ENCODE results near the gene FAM90A26. TPM values are rescaled to one million over a fixed set of nuclear protein-coding genes. Genes with fewer than 3 reads are reported as not detected.
"Not testable (repeated sequence)": the region's sequence is repeated elsewhere in the genome, so short reads cannot be mapped to it uniquely, and the experiment has no call there.

Gene FAM90A26, protein sequence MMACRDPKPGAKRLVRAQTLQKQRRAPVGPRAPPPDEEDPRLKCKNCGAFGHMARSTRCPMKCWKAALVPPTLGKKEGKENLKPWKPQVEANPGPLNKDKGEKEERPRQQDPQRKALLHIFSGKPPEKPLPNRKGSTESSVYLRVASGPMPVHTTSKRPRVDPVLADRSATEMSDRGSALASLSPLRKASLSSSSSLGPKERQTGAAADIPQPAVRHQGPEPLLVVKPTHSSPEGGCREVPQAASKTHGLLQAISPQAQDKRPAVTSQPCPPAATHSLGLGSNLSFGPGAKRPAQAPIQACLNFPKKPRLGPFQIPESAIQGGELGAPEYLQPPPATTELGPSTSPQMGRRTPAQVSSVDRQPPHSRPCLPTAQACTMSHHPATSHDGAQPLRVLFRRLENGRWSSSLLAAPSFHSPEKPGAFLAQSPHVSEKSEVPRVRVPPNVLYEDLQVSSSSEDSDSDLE
- not detected in 2 replicates for total RNA-seq

DNA sequence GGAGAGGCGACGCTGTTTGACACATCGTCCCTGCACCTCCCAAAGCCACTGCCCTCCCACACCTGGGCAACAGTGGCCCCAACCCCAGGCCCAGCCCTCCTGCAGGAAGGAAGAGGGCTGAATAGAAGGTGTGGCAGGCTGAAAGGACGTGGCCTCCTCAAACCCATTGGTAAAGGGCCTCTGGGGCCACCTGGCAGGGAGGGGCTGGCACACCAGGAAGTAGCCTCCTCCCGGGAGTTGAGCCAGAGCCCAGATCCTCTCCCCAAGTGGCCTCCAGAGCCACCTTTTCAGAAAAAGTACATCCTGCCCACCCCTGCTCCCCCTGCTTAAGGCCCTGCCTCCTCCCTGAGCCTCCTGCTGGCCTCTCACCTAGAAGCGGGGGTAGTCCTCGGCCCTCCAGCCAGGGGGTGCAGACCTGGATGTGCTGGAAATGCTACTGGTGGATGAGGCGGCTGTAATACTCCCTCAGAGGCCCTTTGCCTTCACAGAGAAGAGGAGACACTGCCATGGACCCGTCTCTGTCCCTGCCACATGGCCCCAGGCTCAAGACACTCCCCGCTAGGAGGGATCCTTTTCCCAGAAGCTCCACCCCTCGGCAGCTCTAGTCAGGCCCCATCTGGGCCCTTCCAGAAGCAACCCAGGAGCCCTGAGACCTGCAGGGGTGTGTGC lies at the start of gene FAM90A26:
FAM90A26 (plus strand) TSS at position 619 of the 669 bp plus-strand sequence. CDS start 2,764 bp downstream, outside the sequence.
- not testable (repeated sequence) for H3K4me3 ChIP-seq (ENCODE audit: low read depth, low read length); DNase-seq (ENCODE audit: low read depth)

DNA sequence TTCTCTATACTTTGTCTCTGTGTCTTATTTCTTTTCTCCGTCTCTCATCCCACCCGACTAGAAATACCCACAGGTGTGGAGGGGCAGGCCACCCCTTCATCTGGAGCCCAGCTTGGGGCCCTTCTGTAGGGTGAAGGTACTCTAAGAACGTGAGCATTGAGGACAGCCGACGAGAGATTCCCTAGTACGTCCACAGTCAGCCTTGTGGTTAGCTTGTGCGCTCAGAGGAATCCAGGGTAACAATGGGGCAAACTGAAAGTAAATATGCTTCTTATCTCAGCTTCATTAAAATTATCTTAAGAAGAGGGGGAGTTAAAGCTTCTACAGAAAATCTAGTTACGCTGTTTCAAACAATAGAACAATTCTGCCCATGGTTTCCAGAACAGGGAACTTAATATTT lies 47.5 kb upstream of the FAM90A26 start:
- not testable (repeated sequence) for H3K4me3 ChIP-seq (ENCODE audit: low read depth, low read length); DNase-seq (ENCODE audit: low read depth)

DNA sequence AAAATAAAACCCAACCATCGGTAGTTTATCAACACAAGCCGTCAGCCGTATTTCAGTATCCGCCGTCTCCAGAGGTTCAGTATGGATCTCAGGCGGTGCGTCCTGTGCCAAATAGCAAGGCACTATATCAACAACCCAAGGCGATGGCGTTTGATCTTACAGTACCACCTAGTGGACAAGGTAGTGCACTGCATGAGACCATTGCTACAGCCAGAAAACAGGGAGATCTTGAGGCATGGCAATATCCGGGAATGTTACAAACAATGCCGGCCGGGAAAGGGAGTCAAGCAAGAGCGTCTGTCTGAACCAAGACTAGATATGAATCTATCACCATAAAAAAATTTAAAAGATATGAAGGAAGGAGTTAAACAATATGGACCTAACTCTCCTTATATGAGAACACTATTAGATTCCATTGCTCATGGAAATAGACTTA lies 46.6 kb upstream of the FAM90A26 start:
- DNase-seq (ENCODE audit: low read depth); H3K4me3 ChIP-seq (ENCODE audit: low read depth, low read length): not testable (repeated sequence)
- TF ChIP-seq, protein P1, sequence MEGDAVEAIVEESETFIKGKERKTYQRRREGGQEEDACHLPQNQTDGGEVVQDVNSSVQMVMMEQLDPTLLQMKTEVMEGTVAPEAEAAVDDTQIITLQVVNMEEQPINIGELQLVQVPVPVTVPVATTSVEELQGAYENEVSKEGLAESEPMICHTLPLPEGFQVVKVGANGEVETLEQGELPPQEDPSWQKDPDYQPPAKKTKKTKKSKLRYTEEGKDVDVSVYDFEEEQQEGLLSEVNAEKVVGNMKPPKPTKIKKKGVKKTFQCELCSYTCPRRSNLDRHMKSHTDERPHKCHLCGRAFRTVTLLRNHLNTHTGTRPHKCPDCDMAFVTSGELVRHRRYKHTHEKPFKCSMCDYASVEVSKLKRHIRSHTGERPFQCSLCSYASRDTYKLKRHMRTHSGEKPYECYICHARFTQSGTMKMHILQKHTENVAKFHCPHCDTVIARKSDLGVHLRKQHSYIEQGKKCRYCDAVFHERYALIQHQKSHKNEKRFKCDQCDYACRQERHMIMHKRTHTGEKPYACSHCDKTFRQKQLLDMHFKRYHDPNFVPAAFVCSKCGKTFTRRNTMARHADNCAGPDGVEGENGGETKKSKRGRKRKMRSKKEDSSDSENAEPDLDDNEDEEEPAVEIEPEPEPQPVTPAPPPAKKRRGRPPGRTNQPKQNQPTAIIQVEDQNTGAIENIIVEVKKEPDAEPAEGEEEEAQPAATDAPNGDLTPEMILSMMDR (conservative IDR thresholded peaks at IDR 0.05; ENCODE audit: low read depth, low read length) = peak; percentile 62

DNA sequence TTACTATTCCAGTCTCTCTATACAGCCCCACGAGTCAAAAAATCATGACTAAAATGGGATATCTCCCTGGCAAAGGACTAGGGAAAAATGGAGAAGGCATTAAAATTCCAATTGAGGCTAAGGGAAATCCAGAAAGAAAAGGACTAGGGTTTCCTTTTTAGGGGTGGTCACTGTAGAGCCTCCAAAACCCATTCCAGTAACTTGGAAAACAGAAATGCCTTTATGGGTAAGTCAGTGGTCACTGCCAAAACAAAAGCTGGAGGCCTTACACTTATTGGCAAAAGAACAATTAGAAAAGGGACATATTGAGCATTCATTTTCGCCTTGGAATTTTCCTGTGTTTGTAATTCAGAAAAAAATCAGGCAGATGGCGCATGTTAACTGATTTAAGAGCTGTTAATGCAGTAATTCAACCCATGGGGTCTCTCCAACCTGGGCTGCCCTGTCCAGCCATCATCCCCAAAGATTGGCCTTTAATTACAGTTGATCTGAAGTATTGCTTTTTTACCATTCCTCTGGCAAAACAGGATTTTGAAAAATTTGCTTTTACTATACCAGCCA lies 44.5 kb upstream of the FAM90A26 start:
- H3K4me3 ChIP-seq (ENCODE audit: low read depth, low read length); DNase-seq (ENCODE audit: low read depth): not testable (repeated sequence)

DNA sequence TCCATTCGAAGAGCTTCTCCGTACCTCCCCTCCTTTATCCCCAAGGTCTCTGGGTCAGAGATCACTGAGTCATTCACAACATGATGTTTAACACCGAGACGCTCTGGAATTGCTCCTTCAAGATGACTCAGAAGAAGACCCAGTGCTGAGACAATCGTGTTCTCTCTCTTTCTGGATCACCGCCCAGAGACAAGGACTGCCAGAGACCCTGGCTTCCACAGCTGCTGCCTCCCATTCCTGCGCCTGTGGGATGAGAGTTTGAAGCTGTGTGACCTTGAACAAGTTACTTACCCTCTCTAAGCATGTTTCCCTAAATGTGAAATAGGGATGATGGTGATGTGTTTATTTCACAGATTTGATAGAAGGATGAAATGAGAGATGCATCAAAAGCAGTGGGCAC lies 38.8 kb upstream of the FAM90A26 start:
- not testable (repeated sequence) for DNase-seq (ENCODE audit: low read depth); H3K4me3 ChIP-seq (ENCODE audit: low read depth, low read length)

DNA sequence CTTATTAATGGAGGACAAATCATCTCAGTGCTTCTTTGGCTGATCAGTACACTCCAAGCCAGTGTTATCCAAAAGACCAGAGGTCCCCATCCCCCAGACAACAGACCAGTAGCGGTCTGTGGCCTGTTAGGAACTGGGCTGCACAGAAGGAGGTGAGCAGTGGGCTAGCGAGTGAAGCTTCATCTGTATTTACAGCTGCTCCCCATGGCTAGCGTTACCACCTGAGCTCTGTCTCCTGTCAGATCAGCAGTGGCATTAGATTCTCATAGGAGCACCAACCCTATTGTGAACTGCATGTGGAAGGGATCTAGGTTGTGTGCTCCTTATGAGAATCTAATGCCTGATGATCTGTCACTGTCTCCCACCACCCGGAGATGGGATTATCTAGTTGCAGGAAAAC lies 37.4 kb upstream of the FAM90A26 start:
- not testable (repeated sequence) for H3K4me3 ChIP-seq (ENCODE audit: low read depth, low read length)

DNA sequence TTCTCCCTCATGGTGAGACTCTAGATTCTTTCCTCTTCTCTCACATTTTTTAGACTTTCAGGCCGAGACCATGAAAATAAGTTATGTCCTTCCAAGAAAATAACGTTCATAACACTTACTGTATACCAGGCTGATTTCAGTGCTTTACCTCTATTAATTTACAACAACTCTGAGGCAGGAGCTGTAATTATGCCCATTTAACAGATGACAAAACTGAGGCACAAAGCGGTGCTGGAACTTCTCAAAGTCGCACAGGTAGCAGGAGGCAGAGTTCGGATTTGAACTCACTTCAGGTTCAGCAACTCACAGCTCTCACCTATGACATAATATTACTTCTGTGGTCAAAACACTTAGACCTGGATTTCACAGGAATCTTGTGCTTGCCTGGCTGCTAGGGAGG lies 36.2 kb upstream of the FAM90A26 start:
- not testable (repeated sequence) for DNase-seq (ENCODE audit: low read depth); H3K4me3 ChIP-seq (ENCODE audit: low read depth, low read length)

More for the DNA sequence above, 37.4 kb upstream of the FAM90A26 start:
- DNase-seq (ENCODE audit: low read depth) = not testable (repeated sequence)

DNA sequence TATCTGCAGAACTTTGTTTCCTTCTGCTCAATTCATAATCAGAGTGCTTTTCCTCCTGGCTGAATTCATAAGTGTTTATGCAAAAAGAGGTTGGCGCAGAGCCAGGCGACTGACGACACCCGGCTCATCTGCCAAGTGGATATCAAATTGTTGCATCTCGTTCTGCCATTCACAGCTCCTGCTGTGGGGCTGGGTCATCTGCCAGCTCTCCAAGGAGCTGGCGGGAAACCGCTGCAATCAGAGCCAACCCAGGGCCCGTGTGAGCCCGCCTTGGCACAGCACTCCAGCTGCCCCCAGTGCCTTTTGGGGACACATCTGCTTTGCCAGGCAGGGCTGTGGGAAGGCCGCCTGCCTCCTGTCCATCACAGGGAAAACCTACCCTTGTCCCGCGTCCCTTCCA lies 35.7 kb upstream of the FAM90A26 start:
- H3K4me3 ChIP-seq (ENCODE audit: low read depth, low read length); DNase-seq (ENCODE audit: low read depth): not testable (repeated sequence)

DNA sequence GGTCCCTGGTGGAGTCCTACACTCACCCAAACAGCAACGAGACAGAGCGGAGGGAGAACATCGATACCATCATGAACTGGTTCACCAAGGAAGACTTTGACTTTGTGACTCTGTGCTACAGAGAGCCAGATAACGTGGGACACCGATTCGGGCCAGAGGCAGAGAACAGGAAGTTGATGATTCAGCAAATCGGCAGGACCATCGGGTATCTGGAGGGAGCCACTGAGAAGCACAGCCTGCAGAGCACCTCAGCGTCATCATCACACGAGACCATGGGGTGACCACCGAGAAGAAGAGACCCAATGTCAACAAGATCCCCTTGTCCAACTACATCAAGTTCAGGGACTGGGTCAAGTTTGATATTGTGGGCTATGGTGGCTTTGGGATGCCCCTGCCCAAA lies 29.2 kb upstream of the FAM90A26 start:
- not testable (repeated sequence) for DNase-seq (ENCODE audit: low read depth); H3K4me3 ChIP-seq (ENCODE audit: low read depth, low read length)

DNA sequence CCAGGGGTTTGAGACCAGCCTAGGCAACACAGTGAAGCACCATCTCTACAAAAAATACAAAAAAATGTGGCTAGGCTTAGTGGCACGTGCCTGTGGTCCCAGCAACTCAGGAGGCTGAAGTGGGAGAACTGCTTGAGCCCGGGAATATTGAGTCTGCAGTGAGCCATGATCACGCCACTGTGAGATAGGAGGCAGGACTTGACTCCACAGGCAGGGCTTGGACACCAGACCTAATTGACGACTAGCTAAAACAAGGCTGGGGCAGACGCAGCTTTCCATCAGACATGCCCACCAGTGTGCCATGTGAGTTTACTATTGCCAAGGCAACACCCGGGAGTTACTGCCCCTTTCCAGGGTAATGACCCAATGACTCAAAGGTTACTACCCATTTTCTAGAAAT lies 27.4 kb upstream of the FAM90A26 start:
- not testable (repeated sequence) for H3K4me3 ChIP-seq (ENCODE audit: low read depth, low read length); DNase-seq (ENCODE audit: low read depth)

DNA sequence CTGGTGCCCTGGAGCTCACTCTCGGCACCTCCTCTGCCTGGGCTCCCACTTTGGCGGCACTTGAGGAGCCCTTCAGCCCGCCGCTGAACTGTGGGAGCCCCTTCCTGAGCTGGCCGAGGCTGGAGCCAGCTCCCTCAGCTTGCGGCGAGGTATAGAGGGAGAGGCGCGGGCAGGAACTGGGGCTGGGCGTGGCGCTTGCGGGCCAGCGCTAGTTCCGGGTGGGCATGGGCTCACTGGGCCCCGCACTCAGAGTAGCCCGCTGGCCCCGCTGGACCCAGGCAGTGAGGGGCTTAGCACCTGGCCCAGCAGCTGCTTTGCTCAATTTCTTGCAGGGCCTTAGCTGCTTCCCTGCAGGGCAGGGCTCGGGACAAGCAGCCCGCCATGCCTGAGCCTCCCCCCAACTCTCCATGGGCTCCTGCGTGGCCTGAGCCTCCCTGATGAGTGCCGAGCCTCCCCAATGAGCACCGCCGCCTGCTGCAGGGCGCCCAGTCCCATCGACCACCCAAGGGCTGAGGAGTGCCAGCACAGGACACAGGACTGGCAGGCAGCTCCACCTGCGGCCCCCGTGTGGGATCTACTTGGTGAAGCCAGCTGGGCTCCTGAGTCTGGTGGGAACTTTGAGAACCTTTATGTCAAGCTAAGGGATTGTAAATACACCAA lies 26.7 kb upstream of the FAM90A26 start:
- no peak overlapping the region for H3K4me3 ChIP-seq (ENCODE audit: low read depth, low read length)
- TF ChIP-seq, protein P1 (conservative IDR thresholded peaks at IDR 0.05; ENCODE audit: low read depth, low read length) = no peak
- DNase-seq (ENCODE audit: low read depth) = no peak

Measured in epithelial cell of proximal tubule (primary cell).